H9 (cell line): ENCODE data around the gene PTF1A. TPM values are rescaled to one million over a fixed set of nuclear protein-coding genes. Genes with fewer than 3 reads are reported as not detected.
A peak's percentile ranks its signal among the peaks of the same experiment; 100 is the strongest.

Source experiments
- DNase-seq: peaks from one replicate; pipeline ENCODE4 v3.0.0-alpha.2; 2017
- H2AFZ ChIP-seq: one replicate; pipeline ENCODE4 v1.6.1; 2013; ENCODE audit warnings: mild to moderate bottlenecking, low read length, control low read depth, moderate library complexity
- H2AK5ac ChIP-seq: 2 replicates; pipeline ENCODE4 v1.6.1; 2013; ENCODE audit warnings: low read length, control low read depth, mixed read lengths; ENCODE audit not compliant: insufficient read length
- H2BK120ac ChIP-seq: one replicate; pipeline ENCODE4 v1.6.1; 2013; ENCODE audit warnings: low read depth, mild to moderate bottlenecking, low read length, control low read depth, inconsistent platforms; ENCODE audit not compliant: poor library complexity, severe bottlenecking
- H2BK12ac ChIP-seq: 2 replicates; pipeline ENCODE4 v1.6.1; 2013; ENCODE audit warnings: low read length, control low read depth, mixed read lengths, low read depth; ENCODE audit not compliant: insufficient read length
- H2BK15ac ChIP-seq: 2 replicates; pipeline ENCODE4 v1.6.1; 2013; ENCODE audit warnings: low read depth, low read length, control low read depth
- H2BK20ac ChIP-seq: one replicate; pipeline ENCODE4 v1.6.1; 2013; ENCODE audit warnings: low read depth, mild to moderate bottlenecking, low read length, control low read depth, inconsistent platforms; ENCODE audit not compliant: poor library complexity, severe bottlenecking
- H2BK5ac ChIP-seq: 2 replicates; pipeline ENCODE4 v1.6.1; 2013; ENCODE audit warnings: low read length, control low read depth, mixed read lengths; ENCODE audit not compliant: insufficient read length
- H3K14ac ChIP-seq: 2 replicates; pipeline ENCODE4 v1.6.1; 2013; ENCODE audit warnings: low read length, control low read depth; ENCODE audit not compliant: insufficient read depth
- H3K18ac ChIP-seq: 2 replicates; pipeline ENCODE4 v1.6.1; 2013; ENCODE audit warnings: low read depth, mild to moderate bottlenecking, mixed read lengths, low read length, control low read depth; ENCODE audit not compliant: insufficient read length
- H3K23ac ChIP-seq: 2 replicates; pipeline ENCODE4 v1.6.1; 2013; ENCODE audit warnings: low read length, control low read depth, mixed read lengths, low read depth; ENCODE audit not compliant: insufficient read length
- H3K23me2 ChIP-seq: 2 replicates; pipeline ENCODE4 v1.6.1; 2013; ENCODE audit warnings: low read depth, mild to moderate bottlenecking, mixed read lengths, low read length, control low read depth; ENCODE audit not compliant: insufficient read length, poor library complexity, severe bottlenecking
- H3K27ac ChIP-seq: 2 replicates; pipeline ENCODE4 v1.5.1; 2013; ENCODE audit warnings: low read length, control low read depth, mixed read lengths, low read depth; ENCODE audit not compliant: insufficient read length
- H3K27me3 ChIP-seq: 2 replicates; pipeline ENCODE4 v1.6.1; 2013; ENCODE audit warnings: low read length, control low read depth, inconsistent platforms; ENCODE audit not compliant: insufficient read depth
- H3K4ac ChIP-seq: 2 replicates; pipeline ENCODE4 v1.6.1; 2013; ENCODE audit warnings: low read depth, mild to moderate bottlenecking, control low read depth, inconsistent platforms, low read length, moderate library complexity
- H3K4me1 ChIP-seq: 2 replicates; pipeline ENCODE4 v1.6.1; 2013; ENCODE audit warnings: low read length, control low read depth, inconsistent platforms; ENCODE audit not compliant: insufficient read depth
- H3K4me2 ChIP-seq: 2 replicates; pipeline ENCODE4 v1.6.1; 2013; ENCODE audit warnings: low read length, control low read depth, mixed read lengths; ENCODE audit not compliant: insufficient read length, insufficient read depth
- H3K56ac ChIP-seq: 2 replicates; pipeline ENCODE4 v1.6.1; 2013; ENCODE audit warnings: low read depth, mild to moderate bottlenecking, mixed read lengths, low read length, control low read depth; ENCODE audit not compliant: insufficient read length
- H3K79me1 ChIP-seq: 2 replicates; pipeline ENCODE4 v1.6.1; 2013; ENCODE audit warnings: low read depth, mild to moderate bottlenecking, moderate library complexity, low read length, control low read depth, inconsistent platforms; ENCODE audit not compliant: insufficient read depth, poor library complexity, severe bottlenecking
- H3K79me2 ChIP-seq: 2 replicates; pipeline ENCODE4 v1.6.1; 2013; ENCODE audit warnings: low read length, control low read depth, inconsistent platforms; ENCODE audit not compliant: insufficient read depth
- H3K9ac ChIP-seq: 2 replicates; pipeline ENCODE4 v1.6.1; 2013; ENCODE audit warnings: low read length, control low read depth, mixed read lengths; ENCODE audit not compliant: insufficient read length; ENCODE audit errors: extremely low read depth
- H3K9me3 ChIP-seq: one replicate; pipeline ENCODE4 v1.6.1; 2013; ENCODE audit warnings: low read depth, low read length, inconsistent platforms; ENCODE audit not compliant: control insufficient read depth
- H3T11ph ChIP-seq: one replicate; pipeline ENCODE4 v1.6.1; 2013; ENCODE audit warnings: mild to moderate bottlenecking, low read length, control low read depth, inconsistent platforms
- H4K20me1 ChIP-seq: one replicate; pipeline ENCODE4 v1.6.1; 2013; ENCODE audit not compliant: control insufficient read depth, insufficient read length, insufficient read depth
- H4K5ac ChIP-seq: 2 replicates; pipeline ENCODE4 v1.6.1; 2013; ENCODE audit warnings: low read depth, mild to moderate bottlenecking, mixed read lengths, low read length, control low read depth; ENCODE audit not compliant: insufficient read length
- H4K8ac ChIP-seq: replicated peaks from 2 replicates; pipeline ENCODE4 v1.6.1; 2013; ENCODE audit warnings: low read length, control low read depth, mixed read lengths, low read depth; ENCODE audit not compliant: insufficient read length
- H4K91ac ChIP-seq: 2 replicates; pipeline ENCODE4 v1.6.1; 2013; ENCODE audit warnings: low read depth, mild to moderate bottlenecking, moderate library complexity, mixed read lengths, low read length, control low read depth; ENCODE audit not compliant: insufficient read length
- H3K27ac Mint-ChIP-seq, 3 experiments: 2 replicates in 2 of 3; 3 replicates in 1 of 3; pipeline ENCODE4 v1.8.0; 2020 to 2021; ENCODE audit warnings: mixed read lengths in 3 of 3, mild to moderate bottlenecking in 1 of 3, moderate library complexity in 1 of 3
- H3K27me3 Mint-ChIP-seq: 2 replicates; pipeline ENCODE4 v1.8.0; 2021; ENCODE audit warnings: low read depth, mild to moderate bottlenecking, moderate library complexity, mixed read lengths
- H3K36me3 Mint-ChIP-seq, 3 experiments: 2 replicates in 2 of 3; 3 replicates in 1 of 3; pipeline ENCODE4 v1.8.0; 2020 to 2021; ENCODE audit warnings: low read depth in 3 of 3, mixed read lengths in 3 of 3; ENCODE audit not compliant: insufficient read depth in 1 of 3
- H3K4me1 Mint-ChIP-seq, 2 experiments: 2 replicates each; pipeline ENCODE4 v1.8.0; 2020; ENCODE audit warnings: mixed read lengths in 2 of 2
- H3K4me3 Mint-ChIP-seq, 2 experiments: 2 replicates in 1 of 2; 3 replicates in 1 of 2; pipeline ENCODE4 v1.8.0; 2020 to 2021; ENCODE audit warnings: mild to moderate bottlenecking in 2 of 2, mixed read lengths in 2 of 2, moderate library complexity in 1 of 2
- H3K9me3 Mint-ChIP-seq, 2 experiments: 2 replicates in 1 of 2; 3 replicates in 1 of 2; pipeline ENCODE4 v1.8.0; 2020; ENCODE audit warnings: mild to moderate bottlenecking in 2 of 2, mixed read lengths in 2 of 2, moderate library complexity in 1 of 2
- CTCF ChIP-seq: fragments of 200-600 bp; sonication (generic); conservative IDR thresholded peaks from 3 replicates; pipeline ENCODE4 v1.8.0; 2021; ENCODE audit warnings: antibody characterized with exemption, mild to moderate bottlenecking
- WGBS: extraction: QIAGEN DNeasy Blood & Tissue Kit; methylation state at CpG from one replicate; pipeline ENCODE4 v1.1.7; 2013; ENCODE audit warnings: missing lambda C conversion rate, low lambda C conversion rate, mixed read lengths; ENCODE audit not compliant: insufficient read length; ENCODE audit errors: extremely low coverage; 5-methylcytosine and 5-hydroxymethylcytosine counted together
- total RNA-seq: library from RNA; stranded (reverse); gene quantifications from 2 replicates; pipeline ENCODE4 v1.2.1, GENCODE V29; 2021

PTF1A gene
- total RNA-seq, 1 experiment from 2014 or later, result not detected

GRCh38 chr10:23194471-23194965 lies 2.4 kb downstream of the PTF1A start:
- H2AK5ac ChIP-seq, result no peak overlapping the region
- no CpG with 5 or more reads among the region's 13 CpGs for WGBS
- peak overlapping the region in 1 of 2 experiments; percentile 48; a peak in 1 of 5 replicates for H3K4me3 Mint-ChIP-seq

More at GRCh38 chr10:23194471-23194965, 2.4 kb downstream of the PTF1A start:
- Histone ChIP-seq H3K27me3 (peaks cover 93% of the 10 kb centered on the region), H3K18ac (no peak overlapping the region), H3K79me1 (no peaks in the 10 kb centered on the region), H4K91ac (no peak overlapping the region), H2BK5ac (no peak overlapping the region), H4K8ac (no peak overlapping the region), H4K20me1 (peaks cover under 1% of the 10 kb centered on the region), H3K56ac (no peak overlapping the region), H3K4me1 (no peaks in the 10 kb centered on the region), H3K4me2 (peak overlapping the region; percentile 24), H3K9ac (no peak overlapping the region), H3K4ac (no peak overlapping the region), H2BK15ac (no peak overlapping the region), H2BK12ac (no peak overlapping the region), H3K79me2 (no peaks in the 10 kb centered on the region), H3T11ph (no peak overlapping the region), H2AFZ (no peak overlapping the region), H3K9me3 (no peaks in the 10 kb centered on the region), H3K27ac (no peak overlapping the region), H2BK20ac (no peak overlapping the region), H3K14ac (no peak overlapping the region; the same call in 1 of the 2 replicates), H3K23ac (no peak overlapping the region), H3K23me2 (peaks cover 7% of the 10 kb centered on the region), H2BK120ac (no peak overlapping the region), H4K5ac (no peak overlapping the region)
- H3K4me1 Mint-ChIP-seq, result peaks cover 20 to 46% of the 10 kb centered on the region in 2 experiments
- no peak for DNase-seq
- peaks cover 97% of the 10 kb centered on the region for H3K27me3 Mint-ChIP-seq
- H3K27ac Mint-ChIP-seq, result no peak overlapping the region
- peaks cover 0 to 1% (median 0%) of the 10 kb centered on the region in 3 experiments; a peak in 2 of 7 replicates for H3K36me3 Mint-ChIP-seq
- H3K9me3 Mint-ChIP-seq, result peaks cover 6 to 20% of the 10 kb centered on the region in 2 experiments
- TF ChIP-seq CTCF, result no peak
